Spleen (tissue), 7 donors: ENCODE measurements around the gene UBE4A.

Experiments
- POLR2A ChIP-seq, 3 donors: fragments of 450-650 bp; IDR thresholded peaks; one replicate each; pipeline ENCODE4 v1.5.1; 2017; ENCODE audit warnings: antibody characterized with exemption in 3 of 3, mild to moderate bottlenecking in 1 of 3
- TF ChIP-seq, protein P1 (sequence below), 11 experiments: fragments of 200-600 bp in 7 of 11; fragments of 450-650 bp in 4 of 11; sonication (generic) in 4 of 11; IDR thresholded peaks in 8 of 11; conservative IDR thresholded peaks in 3 of 11; 1 replicate in 7 of 11; 2 replicates in 4 of 11; pipeline versions ENCODE4 v1.4.0 to v1.8.0; 2016 to 2021; ENCODE audit warnings: antibody characterized with exemption in 11 of 11, inconsistent platforms in 4 of 11, mild to moderate bottlenecking in 1 of 11
- donor health status: DM: no; HTN: no; CAD: no; lungs with moderate emphysema.
- donor health status: DM: no; HTN: no; CAD: no.
- donor health status: DM: no; HTN: no; CAD: no.

DNA sequence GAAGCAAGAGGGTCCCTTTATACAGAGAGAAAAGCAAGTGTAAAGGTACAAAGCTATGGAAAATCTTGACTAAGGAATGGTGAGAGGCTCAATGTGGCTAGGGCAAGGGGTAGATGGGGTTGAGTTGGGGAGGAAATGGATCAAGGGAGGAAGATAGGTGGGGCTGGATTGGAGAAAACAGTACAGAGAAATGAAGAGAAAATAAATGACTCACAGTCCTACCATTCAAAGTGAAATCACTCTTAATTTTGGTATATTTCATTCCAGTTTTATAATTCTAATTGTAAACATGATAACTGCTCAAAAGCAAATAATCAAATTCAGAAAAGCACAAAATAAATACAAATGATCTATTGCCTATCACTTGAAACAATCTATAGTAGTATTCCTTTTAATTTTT is 16.6 kb downstream of the UBE4A start:
- TF ChIP-seq, protein P1, sequence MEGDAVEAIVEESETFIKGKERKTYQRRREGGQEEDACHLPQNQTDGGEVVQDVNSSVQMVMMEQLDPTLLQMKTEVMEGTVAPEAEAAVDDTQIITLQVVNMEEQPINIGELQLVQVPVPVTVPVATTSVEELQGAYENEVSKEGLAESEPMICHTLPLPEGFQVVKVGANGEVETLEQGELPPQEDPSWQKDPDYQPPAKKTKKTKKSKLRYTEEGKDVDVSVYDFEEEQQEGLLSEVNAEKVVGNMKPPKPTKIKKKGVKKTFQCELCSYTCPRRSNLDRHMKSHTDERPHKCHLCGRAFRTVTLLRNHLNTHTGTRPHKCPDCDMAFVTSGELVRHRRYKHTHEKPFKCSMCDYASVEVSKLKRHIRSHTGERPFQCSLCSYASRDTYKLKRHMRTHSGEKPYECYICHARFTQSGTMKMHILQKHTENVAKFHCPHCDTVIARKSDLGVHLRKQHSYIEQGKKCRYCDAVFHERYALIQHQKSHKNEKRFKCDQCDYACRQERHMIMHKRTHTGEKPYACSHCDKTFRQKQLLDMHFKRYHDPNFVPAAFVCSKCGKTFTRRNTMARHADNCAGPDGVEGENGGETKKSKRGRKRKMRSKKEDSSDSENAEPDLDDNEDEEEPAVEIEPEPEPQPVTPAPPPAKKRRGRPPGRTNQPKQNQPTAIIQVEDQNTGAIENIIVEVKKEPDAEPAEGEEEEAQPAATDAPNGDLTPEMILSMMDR (IDR thresholded peaks at IDR 0.05 in 8 of 11, conservative IDR thresholded peaks at IDR 0.05 in 3 of 11), result no peak
- no peak for TF ChIP-seq POLR2A (IDR thresholded peaks at IDR 0.05)
